Breast epithelium (tissue), 3 donors: Measurements from ENCODE around the gene NAP1L1.

Experiments used
- POLR2A ChIP-seq: fragments of 450-650 bp; IDR thresholded peaks from one replicate; pipeline ENCODE4 v1.6.1; 2016; ENCODE audit warnings: antibody characterized with exemption, mild to moderate bottlenecking, moderate library complexity
- POLR2AphosphoS5 ChIP-seq, 3 donors: sonication (generic); formaldehyde crosslinking; IDR thresholded peaks; one replicate each; pipeline ENCODE4 v1.6.1; 2017; ENCODE audit warnings: antibody characterized with exemption in 3 of 3
- TF ChIP-seq, protein P1 (sequence below), 3 donors: fragments of 450-650 bp; IDR thresholded peaks; one replicate each; pipeline ENCODE4 v1.5.1; 2016 to 2017; ENCODE audit warnings: antibody characterized with exemption in 3 of 3, mild to moderate bottlenecking in 3 of 3, moderate library complexity in 3 of 3

DNA sequence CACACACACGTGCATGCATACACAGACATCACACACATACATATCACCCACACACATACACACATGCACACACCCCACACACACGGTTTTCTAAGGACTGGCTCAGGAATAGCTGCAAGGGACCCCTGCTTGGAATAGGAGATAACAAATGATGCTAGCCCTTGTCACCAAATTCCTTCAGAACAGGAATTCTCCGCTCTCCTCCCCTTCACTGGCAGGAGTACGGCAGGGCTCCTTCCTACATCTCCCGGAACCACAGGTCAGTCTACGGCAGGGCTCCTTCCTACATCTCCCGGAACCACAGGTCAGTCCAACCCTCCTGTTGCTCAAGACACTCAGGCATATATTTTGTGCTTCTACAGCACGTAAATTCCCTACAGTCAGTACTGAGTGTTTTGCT, 76.8 kb downstream of the NAP1L1 start:
- TF ChIP-seq, protein P1, sequence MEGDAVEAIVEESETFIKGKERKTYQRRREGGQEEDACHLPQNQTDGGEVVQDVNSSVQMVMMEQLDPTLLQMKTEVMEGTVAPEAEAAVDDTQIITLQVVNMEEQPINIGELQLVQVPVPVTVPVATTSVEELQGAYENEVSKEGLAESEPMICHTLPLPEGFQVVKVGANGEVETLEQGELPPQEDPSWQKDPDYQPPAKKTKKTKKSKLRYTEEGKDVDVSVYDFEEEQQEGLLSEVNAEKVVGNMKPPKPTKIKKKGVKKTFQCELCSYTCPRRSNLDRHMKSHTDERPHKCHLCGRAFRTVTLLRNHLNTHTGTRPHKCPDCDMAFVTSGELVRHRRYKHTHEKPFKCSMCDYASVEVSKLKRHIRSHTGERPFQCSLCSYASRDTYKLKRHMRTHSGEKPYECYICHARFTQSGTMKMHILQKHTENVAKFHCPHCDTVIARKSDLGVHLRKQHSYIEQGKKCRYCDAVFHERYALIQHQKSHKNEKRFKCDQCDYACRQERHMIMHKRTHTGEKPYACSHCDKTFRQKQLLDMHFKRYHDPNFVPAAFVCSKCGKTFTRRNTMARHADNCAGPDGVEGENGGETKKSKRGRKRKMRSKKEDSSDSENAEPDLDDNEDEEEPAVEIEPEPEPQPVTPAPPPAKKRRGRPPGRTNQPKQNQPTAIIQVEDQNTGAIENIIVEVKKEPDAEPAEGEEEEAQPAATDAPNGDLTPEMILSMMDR (IDR thresholded peaks at IDR 0.05), result no peak
- TF ChIP-seq POLR2A (no peak), POLR2AphosphoS5 (IDR thresholded peaks at IDR 0.05) (no peak)
